ENCODE measurements around the gene ALLC. TPM values are rescaled to one million over a fixed set of nuclear protein-coding genes. Genes with fewer than 3 reads are reported as not detected.

The ALLC gene
- total RNA-seq, 1 donor from 2014 or later, result not detected

- Histone ChIP-seq H3K9me3 (ENCODE audit: control insufficient read depth in 3 of 3, low read length in 3 of 3) (no peaks in the 10 kb centered on the region), H3K27me3 (ENCODE audit: control insufficient read depth in 3 of 3, insufficient read depth in 3 of 3, low read length in 3 of 3) (peaks cover 0 to 5% (median 0%) of the 10 kb centered on the region in 3 donors), H3K27ac (ENCODE audit: low read depth, low read length) (no peak overlapping the region), H3K9ac (ENCODE audit: low read depth in 1 of 3, low read length in 3 of 3) (no peak overlapping the region), H3K36me3 (ENCODE audit: control insufficient read depth in 3 of 3, insufficient read depth in 3 of 3, low read length in 3 of 3) (no peaks in the 10 kb centered on the region), H3K4me3 (ENCODE audit: low read length in 3 of 3) (no peak overlapping the region), H3K4me1 (ENCODE audit: control insufficient read depth in 3 of 3, insufficient read depth in 3 of 3, low read length in 3 of 3) (no peaks in the 10 kb centered on the region)
Observed at GRCh38 chr2:3689998-3690748, 32.2 kb downstream of the ALLC start.

DNA sequence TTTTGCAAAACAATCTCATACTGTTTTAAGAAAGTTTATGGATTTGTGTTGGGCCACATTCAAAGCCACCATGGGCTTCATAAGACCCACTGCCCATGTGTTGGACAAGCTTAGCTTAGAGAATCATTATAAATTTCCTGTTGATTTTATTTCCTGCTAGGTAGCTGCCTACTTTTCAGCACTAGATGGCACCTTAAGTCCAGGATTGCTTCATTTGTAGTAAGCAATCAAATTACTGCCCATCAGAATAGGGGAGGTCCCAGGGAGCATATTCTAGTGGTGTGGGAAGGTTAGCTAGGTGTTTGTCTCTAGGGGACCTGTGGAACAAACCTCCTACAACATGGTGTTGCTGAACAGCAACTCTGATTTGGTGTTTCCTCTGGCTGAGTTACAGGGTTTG, 34.4 kb downstream of the ALLC start:
- Histone ChIP-seq H3K9me3 (ENCODE audit: control insufficient read depth in 3 of 3, low read length in 3 of 3) (no peaks in the 10 kb centered on the region), H3K9ac (ENCODE audit: low read depth in 1 of 3, low read length in 3 of 3) (no peak overlapping the region), H3K4me1 (ENCODE audit: control insufficient read depth in 3 of 3, insufficient read depth in 3 of 3, low read length in 3 of 3) (no peaks in the 10 kb centered on the region), H3K27me3 (ENCODE audit: control insufficient read depth in 3 of 3, insufficient read depth in 3 of 3, low read length in 3 of 3) (peaks cover 0 to 5% (median 0%) of the 10 kb centered on the region in 3 donors), H3K36me3 (ENCODE audit: control insufficient read depth in 3 of 3, insufficient read depth in 3 of 3, low read length in 3 of 3) (no peaks in the 10 kb centered on the region), H3K27ac (ENCODE audit: low read depth, low read length) (no peak overlapping the region), H3K4me3 (ENCODE audit: low read length in 3 of 3) (no peak overlapping the region)

- no peaks in the 10 kb centered on the region for H3K36me3 ChIP-seq (ENCODE audit: control insufficient read depth in 3 of 3, insufficient read depth in 3 of 3, low read length in 3 of 3)
- H3K9me3 ChIP-seq (ENCODE audit: control insufficient read depth in 3 of 3, low read length in 3 of 3), result no peaks in the 10 kb centered on the region
- H3K4me3 ChIP-seq (ENCODE audit: low read length in 3 of 3), result no peak overlapping the region
- no peak overlapping the region for H3K27ac ChIP-seq (ENCODE audit: low read depth, low read length)
- peaks cover 0 to 5% (median 0%) of the 10 kb centered on the region in 3 donors for H3K27me3 ChIP-seq (ENCODE audit: control insufficient read depth in 3 of 3, insufficient read depth in 3 of 3, low read length in 3 of 3)
- H3K4me1 ChIP-seq (ENCODE audit: control insufficient read depth in 3 of 3, insufficient read depth in 3 of 3, low read length in 3 of 3), result no peaks in the 10 kb centered on the region
- no peak overlapping the region for H3K9ac ChIP-seq (ENCODE audit: low read depth in 1 of 3, low read length in 3 of 3)
Observed at GRCh38 chr2:3696545-3696944, 38.5 kb downstream of the ALLC start.

DNA sequence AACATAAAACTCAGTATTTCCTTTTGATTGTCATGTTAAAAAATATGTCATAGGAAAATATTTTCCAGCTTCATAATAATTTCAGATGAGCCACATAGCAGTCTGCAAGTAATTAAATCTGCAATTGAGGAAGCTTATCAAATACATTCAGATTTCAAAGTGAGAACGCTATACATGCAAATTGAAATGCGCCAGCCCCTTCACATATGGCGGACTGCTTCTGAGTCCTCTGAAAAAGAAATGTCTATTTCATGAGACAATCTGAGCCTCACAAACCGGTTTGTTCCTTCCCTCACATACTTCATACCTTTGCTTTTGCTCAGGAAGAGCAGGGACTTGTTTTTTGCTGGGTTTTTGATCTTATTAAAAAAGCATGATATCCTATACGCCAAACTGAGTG, 43.1 kb downstream of the ALLC start:
- Histone ChIP-seq H3K4me3 (ENCODE audit: low read length in 3 of 3) (no peak overlapping the region), H3K27me3 (ENCODE audit: control insufficient read depth in 3 of 3, insufficient read depth in 3 of 3, low read length in 3 of 3) (peaks cover 7 to 19% (median 14%) of the 10 kb centered on the region in 3 donors), H3K9ac (ENCODE audit: low read depth in 1 of 3, low read length in 3 of 3) (no peak overlapping the region), H3K9me3 (ENCODE audit: control insufficient read depth in 3 of 3, low read length in 3 of 3) (no peaks in the 10 kb centered on the region), H3K36me3 (ENCODE audit: control insufficient read depth in 3 of 3, insufficient read depth in 3 of 3, low read length in 3 of 3) (no peaks in the 10 kb centered on the region), H3K4me1 (ENCODE audit: control insufficient read depth in 3 of 3, insufficient read depth in 3 of 3, low read length in 3 of 3) (no peaks in the 10 kb centered on the region), H3K27ac (ENCODE audit: low read depth, low read length) (no peak overlapping the region)

- no peak within 1 kb of the TSS for H3K27ac ChIP-seq (ENCODE audit: low read depth, low read length)
- H3K27me3 ChIP-seq (ENCODE audit: control insufficient read depth in 3 of 3, insufficient read depth in 3 of 3, low read length in 3 of 3), result peaks cover 10 to 23% (median 14%) of the 10 kb centered on the region in 3 donors
- H3K4me3 ChIP-seq (ENCODE audit: low read length in 3 of 3), result no peak within 1 kb of the TSS
- no peak within 1 kb of the TSS for H3K9ac ChIP-seq (ENCODE audit: low read depth in 1 of 3, low read length in 3 of 3)
- no peaks in the 10 kb centered on the region for H3K9me3 ChIP-seq (ENCODE audit: control insufficient read depth in 3 of 3, low read length in 3 of 3)
- no peaks in the 10 kb centered on the region for H3K4me1 ChIP-seq (ENCODE audit: control insufficient read depth in 3 of 3, insufficient read depth in 3 of 3, low read length in 3 of 3)
- H3K36me3 ChIP-seq (ENCODE audit: control insufficient read depth in 3 of 3, insufficient read depth in 3 of 3, low read length in 3 of 3), result no peaks in the 10 kb centered on the region
Observed at GRCh38 chr2:3703236-3703756, 45.3 kb downstream of the ALLC start, which contains the start of gene DCDC2C. DCDC2C (plus strand) TSS chr2:3703575; CDS start chr2:3703752, 177 bp downstream.

DNA sequence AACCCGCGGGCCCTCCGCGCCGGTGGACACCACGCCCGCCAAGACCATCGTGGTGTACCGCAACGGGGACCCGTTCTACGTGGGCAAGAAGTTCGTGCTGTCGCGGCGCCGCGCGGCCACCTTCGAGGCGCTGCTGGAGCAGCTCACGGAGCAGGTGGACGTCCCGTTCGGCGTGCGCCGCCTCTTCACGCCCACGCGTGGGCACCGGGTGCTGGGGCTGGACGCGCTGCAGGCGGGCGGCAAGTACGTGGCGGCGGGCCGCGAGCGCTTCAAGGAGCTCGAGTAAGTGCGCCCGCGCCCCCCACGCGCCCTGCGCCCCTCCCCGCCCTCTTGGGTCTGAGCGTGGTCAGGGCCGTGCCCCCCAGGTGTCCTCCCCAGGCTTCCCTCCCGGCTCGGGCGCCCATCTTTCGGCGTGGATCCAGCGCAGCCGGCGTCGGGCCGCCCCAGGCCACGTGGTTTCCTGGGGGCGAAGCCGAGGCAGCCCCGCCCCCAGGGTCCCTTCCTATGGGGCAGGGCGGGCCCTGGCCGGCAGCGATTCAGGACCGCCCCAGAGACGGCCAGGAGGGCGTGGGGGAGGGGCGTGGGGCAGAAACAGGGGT, 45.9 kb downstream of the ALLC start:
- Histone ChIP-seq H3K36me3 (ENCODE audit: control insufficient read depth in 3 of 3, insufficient read depth in 3 of 3, low read length in 3 of 3) (no peaks in the 10 kb centered on the region), H3K4me3 (ENCODE audit: low read length in 3 of 3) (no peak overlapping the region), H3K27me3 (ENCODE audit: control insufficient read depth in 3 of 3, insufficient read depth in 3 of 3, low read length in 3 of 3) (peaks cover 10 to 23% (median 14%) of the 10 kb centered on the region in 3 donors), H3K9me3 (ENCODE audit: control insufficient read depth in 3 of 3, low read length in 3 of 3) (no peaks in the 10 kb centered on the region), H3K9ac (ENCODE audit: low read depth in 1 of 3, low read length in 3 of 3) (no peak overlapping the region), H3K27ac (ENCODE audit: low read depth, low read length) (no peak overlapping the region), H3K4me1 (ENCODE audit: control insufficient read depth in 3 of 3, insufficient read depth in 3 of 3, low read length in 3 of 3) (no peaks in the 10 kb centered on the region)

DNA sequence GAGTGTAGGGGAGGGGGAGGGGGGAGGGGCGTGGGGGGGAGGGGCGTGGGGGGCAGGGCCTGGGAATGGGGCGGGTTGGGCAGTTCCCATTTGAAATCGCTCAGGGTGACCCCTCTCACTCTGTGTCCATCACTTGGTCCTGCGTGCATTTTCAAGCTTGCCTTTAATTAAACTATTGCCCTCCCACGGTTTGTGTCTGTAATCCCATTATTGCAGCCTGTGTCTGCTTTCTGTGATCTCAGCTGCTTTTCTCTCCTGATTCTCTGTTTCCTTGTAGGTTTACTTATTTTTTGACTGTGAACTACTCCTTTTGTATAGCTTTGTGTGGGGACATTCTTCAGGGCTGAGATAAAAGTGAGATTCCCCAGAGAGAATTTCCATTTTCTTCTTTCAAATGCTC, 46.7 kb downstream of the ALLC start:
- H3K9ac ChIP-seq (ENCODE audit: low read depth in 1 of 3, low read length in 3 of 3), result no peak overlapping the region
- no peaks in the 10 kb centered on the region for H3K9me3 ChIP-seq (ENCODE audit: control insufficient read depth in 3 of 3, low read length in 3 of 3)
- no peak overlapping the region for H3K4me3 ChIP-seq (ENCODE audit: low read length in 3 of 3)
- no peaks in the 10 kb centered on the region for H3K4me1 ChIP-seq (ENCODE audit: control insufficient read depth in 3 of 3, insufficient read depth in 3 of 3, low read length in 3 of 3)
- peaks cover 10 to 23% (median 14%) of the 10 kb centered on the region in 3 donors for H3K27me3 ChIP-seq (ENCODE audit: control insufficient read depth in 3 of 3, insufficient read depth in 3 of 3, low read length in 3 of 3)
- no peak overlapping the region for H3K27ac ChIP-seq (ENCODE audit: low read depth, low read length)
- H3K36me3 ChIP-seq (ENCODE audit: control insufficient read depth in 3 of 3, insufficient read depth in 3 of 3, low read length in 3 of 3), result no peaks in the 10 kb centered on the region

- Histone ChIP-seq H3K36me3 (ENCODE audit: control insufficient read depth in 3 of 3, insufficient read depth in 3 of 3, low read length in 3 of 3) (no peaks in the 10 kb centered on the region), H3K9ac (ENCODE audit: low read depth in 1 of 3, low read length in 3 of 3) (no peak overlapping the region), H3K4me1 (ENCODE audit: control insufficient read depth in 3 of 3, insufficient read depth in 3 of 3, low read length in 3 of 3) (no peaks in the 10 kb centered on the region), H3K4me3 (ENCODE audit: low read length in 3 of 3) (no peak overlapping the region), H3K27me3 (ENCODE audit: control insufficient read depth in 3 of 3, insufficient read depth in 3 of 3, low read length in 3 of 3) (peaks cover 10 to 23% (median 14%) of the 10 kb centered on the region in 3 donors), H3K27ac (ENCODE audit: low read depth, low read length) (no peak overlapping the region), H3K9me3 (ENCODE audit: control insufficient read depth in 3 of 3, low read length in 3 of 3) (no peaks in the 10 kb centered on the region)
Observed at GRCh38 chr2:3705782-3706181, 47.8 kb downstream of the ALLC start.

- no peaks in the 10 kb centered on the region for H3K9me3 ChIP-seq (ENCODE audit: control insufficient read depth in 3 of 3, low read length in 3 of 3)
- H3K4me3 ChIP-seq (ENCODE audit: low read length in 3 of 3), result no peak overlapping the region
- peaks cover 10 to 23% (median 14%) of the 10 kb centered on the region in 3 donors for H3K27me3 ChIP-seq (ENCODE audit: control insufficient read depth in 3 of 3, insufficient read depth in 3 of 3, low read length in 3 of 3)
- H3K27ac ChIP-seq (ENCODE audit: low read depth, low read length), result no peak overlapping the region
- no peaks in the 10 kb centered on the region for H3K36me3 ChIP-seq (ENCODE audit: control insufficient read depth in 3 of 3, insufficient read depth in 3 of 3, low read length in 3 of 3)
- no peaks in the 10 kb centered on the region for H3K4me1 ChIP-seq (ENCODE audit: control insufficient read depth in 3 of 3, insufficient read depth in 3 of 3, low read length in 3 of 3)
- no peak overlapping the region for H3K9ac ChIP-seq (ENCODE audit: low read depth in 1 of 3, low read length in 3 of 3)
Observed at GRCh38 chr2:3706892-3707291, 48.9 kb downstream of the ALLC start.

- no peak overlapping the region for H3K27ac ChIP-seq (ENCODE audit: low read depth, low read length)
- no peak overlapping the region for H3K4me3 ChIP-seq (ENCODE audit: low read length in 3 of 3)
- no peak overlapping the region for H3K9ac ChIP-seq (ENCODE audit: low read depth in 1 of 3, low read length in 3 of 3)
- H3K27me3 ChIP-seq (ENCODE audit: control insufficient read depth in 3 of 3, insufficient read depth in 3 of 3, low read length in 3 of 3), result peaks cover 5 to 10% (median 9%) of the 10 kb centered on the region in 3 donors
- H3K4me1 ChIP-seq (ENCODE audit: control insufficient read depth in 3 of 3, insufficient read depth in 3 of 3, low read length in 3 of 3), result no peaks in the 10 kb centered on the region
- H3K36me3 ChIP-seq (ENCODE audit: control insufficient read depth in 3 of 3, insufficient read depth in 3 of 3, low read length in 3 of 3), result no peaks in the 10 kb centered on the region
- H3K9me3 ChIP-seq (ENCODE audit: control insufficient read depth in 3 of 3, low read length in 3 of 3), result no peaks in the 10 kb centered on the region
Observed at GRCh38 chr2:3708576-3708975, 50.6 kb downstream of the ALLC start.
